PC-3 (cell line): ENCODE results near the gene LCN6. TPM values are rescaled to one million over a fixed set of nuclear protein-coding genes. Genes with fewer than 3 reads are reported as not detected.

ENCODE experiments used
- ATAC-seq: fragments of 200-7000 bp; cut with Tn5 transposase; 2 replicates; pipeline ENCODE4 v1.9.1; 2020; ENCODE audit warnings: mild to moderate bottlenecking, moderate library complexity
- BruUV-seq: library from RNA; stranded (reverse); fragments of 400-500 nt; replicated peaks from 2 replicates; lab custom pipeline; 2021; lab: Mats Ljungman, UMichigan
- CTCF ChIA-PET: fragments of 300-600 bp; sonication (Branson Sonifier 250); formaldehyde crosslinking; loops from one replicate; lab custom pipeline; 2022; ENCODE audit warnings: antibody characterized with exemption; lab: Charles Lee
- POLR2A ChIA-PET: fragments of 300-600 bp; sonication (Branson Sonifier 250); formaldehyde crosslinking; loops from one replicate; lab custom pipeline; 2022; ENCODE audit warnings: antibody characterized with exemption; ENCODE audit not compliant: unreplicated experiment; lab: Charles Lee
- DNase-seq: peaks from one replicate; pipeline ENCODE4 v3.0.0-alpha.2; 2015
- H2AFZ ChIP-seq: fragments of 300-600 bp; sonication (generic); 2 replicates; pipeline ENCODE4 v1.6.0; 2016; ENCODE audit warnings: antibody characterized with exemption, low read length
- H3F3A ChIP-seq: fragments of 300-600 bp; sonication (generic); one replicate; pipeline ENCODE4 v1.6.0; 2017; ENCODE audit warnings: antibody characterized with exemption, low read length, control low read depth, mild to moderate bottlenecking; ENCODE audit not compliant: unreplicated experiment
- H3K27ac ChIP-seq: fragments of 300-600 bp; sonication (generic); 2 replicates; pipeline ENCODE4 v1.5.1; 2016; ENCODE audit warnings: mild to moderate bottlenecking, low read length
- H3K27me3 ChIP-seq: fragments of 300-600 bp; sonication (generic); 2 replicates; pipeline ENCODE4 v1.6.1; 2016; ENCODE audit warnings: low read length, mixed read lengths
- H3K36me3 ChIP-seq: fragments of 300-600 bp; sonication (generic); 2 replicates; pipeline ENCODE4 v1.6.1; 2016; ENCODE audit warnings: low read depth, mixed run types, low read length, mixed read lengths
- H3K4me1 ChIP-seq: fragments of 300-600 bp; sonication (generic); 2 replicates; pipeline ENCODE4 v1.5.1; 2016; ENCODE audit warnings: low read length; ENCODE audit not compliant: insufficient read depth
- H3K4me2 ChIP-seq: fragments of 300-600 bp; sonication (generic); 2 replicates; pipeline ENCODE4 v1.6.0; 2016; ENCODE audit warnings: low read length
- H3K4me3 ChIP-seq: fragments of 300-600 bp; sonication (generic); 2 replicates; pipeline ENCODE4 v1.5.1; 2016; ENCODE audit warnings: mild to moderate bottlenecking, low read length, mixed read lengths
- H3K79me2 ChIP-seq: fragments of 300-600 bp; sonication (generic); 2 replicates; pipeline ENCODE4 v1.6.1; 2017; ENCODE audit warnings: low read length, mixed read lengths
- H3K9ac ChIP-seq: fragments of 300-600 bp; sonication (generic); 2 replicates; pipeline ENCODE4 v1.6.0; 2016; ENCODE audit warnings: mild to moderate bottlenecking, low read length
- H3K9me2 ChIP-seq: fragments of 300-600 bp; sonication (generic); replicated peaks from 2 replicates; pipeline ENCODE4 v1.6.1; 2016; ENCODE audit warnings: mixed run types, low read length, mixed read lengths
- H3K9me3 ChIP-seq: fragments of 300-600 bp; sonication (generic); 2 replicates; pipeline ENCODE4 v1.6.1; 2016; ENCODE audit warnings: low read length, mixed read lengths
- H4K20me1 ChIP-seq: fragments of 300-600 bp; sonication (generic); 2 replicates; pipeline ENCODE4 v1.6.1; 2016; ENCODE audit warnings: low read length, mixed read lengths
- CTCF ChIP-seq: fragments of 300-600 bp; sonication (generic); conservative IDR thresholded peaks from 2 replicates; pipeline ENCODE4 v1.5.1; 2017; ENCODE audit warnings: antibody characterized with exemption, low read depth, mild to moderate bottlenecking, low read length
- EZH2 ChIP-seq: fragments of 300-600 bp; sonication (generic); IDR thresholded peaks from one replicate; pipeline ENCODE4 v1.6.1; 2017; ENCODE audit warnings: antibody characterized with exemption, mild to moderate bottlenecking, low read length; ENCODE audit not compliant: unreplicated experiment
- EZH2phosphoT487 ChIP-seq: fragments of 300-600 bp; sonication (generic); IDR thresholded peaks from 2 replicates; pipeline ENCODE4 v1.6.1; 2018; ENCODE audit warnings: mild to moderate bottlenecking, antibody characterized with exemption, low read length, borderline replicate concordance
- intact Hi-C: fragments of 100-400 bp; cut with micrococcal nuclease; formaldehyde crosslinking; loops from 2 replicates; pipeline ENCODE4 v1.9.0; 2023
- total RNA-seq: library from RNA; depleted of rRNA; stranded (reverse); fragments of >200 nt; gene quantifications from 2 replicates; pipeline ENCODE4 v1.2.3, GENCODE V29; 2014

The LCN6 gene
- total RNA-seq, 1 experiment from 2014 or later: not detected

GRCh38 chr9:136698635-136699246, 49.6 kb downstream of the LCN6 start:
- H3K9me3 ChIP-seq: no peaks in the 10 kb centered on the region
- H3K36me3 ChIP-seq: no peaks in the 10 kb centered on the region
- intact Hi-C loops: no loop called here
- CTCF ChIA-PET: interaction anchor here (0.7 kb wide), 1 partner anchor 27 kb away, joined by 6 read pairs; no protein-coding TSS in a partner anchor
- no peaks in the 10 kb centered on the region for H3F3A ChIP-seq
- no peak overlapping the region for H3K27ac ChIP-seq
- no peaks in the 10 kb centered on the region for H3K79me2 ChIP-seq
- DNase-seq: no peak
- no peak overlapping the region for H3K9ac ChIP-seq
- POLR2A ChIA-PET: no interaction called here
- no peak overlapping the region for H3K4me3 ChIP-seq
- TF ChIP-seq CTCF (no peak), EZH2phosphoT487 (no peak), EZH2 (no peak)
- no peaks in the 10 kb centered on the region for H3K27me3 ChIP-seq
- H3K9me2 ChIP-seq: no peaks in the 10 kb centered on the region
- no peak overlapping the region for H3K4me2 ChIP-seq
- peaks cover 23% of the 10 kb centered on the region for H3K4me1 ChIP-seq
- H2AFZ ChIP-seq: no peak overlapping the region
- no peak for ATAC-seq
- BruUV-seq: no TSS peak
- H4K20me1 ChIP-seq: no peaks in the 10 kb centered on the region

DNA sequence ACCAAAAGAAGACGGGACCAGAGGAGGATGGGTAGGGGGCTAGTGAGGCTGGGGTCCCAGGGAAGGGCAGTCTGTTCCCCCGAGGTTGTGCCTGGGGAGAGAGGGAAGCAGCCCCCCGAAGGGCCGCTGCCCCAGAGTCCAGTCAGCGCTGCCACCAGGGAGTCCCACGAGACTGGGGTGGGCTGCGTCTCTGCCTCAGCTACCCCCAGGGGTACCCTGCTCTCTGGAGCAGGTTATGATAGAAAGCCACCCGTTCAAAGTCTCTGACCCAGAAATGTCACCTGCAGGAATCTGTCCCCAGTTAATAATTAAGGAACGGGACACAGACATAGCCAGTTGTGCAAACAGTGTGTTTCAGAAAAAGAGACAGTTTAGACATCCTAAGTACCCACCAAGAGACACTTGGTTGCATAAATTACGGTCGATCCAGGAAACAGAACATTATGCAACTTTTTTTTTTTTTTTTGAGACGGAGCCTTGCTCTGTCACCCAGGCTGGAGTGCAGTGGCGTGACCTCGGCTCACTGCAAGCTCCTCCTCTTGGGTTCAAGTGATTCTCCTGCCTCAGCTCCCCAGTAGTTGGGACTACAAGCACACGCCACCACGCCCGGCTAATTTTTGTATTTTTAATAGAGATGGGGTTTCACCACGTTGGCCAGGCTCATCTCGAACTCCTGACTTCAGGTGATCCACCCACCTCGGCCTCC, 50.4 kb downstream of the LCN6 start:
- CTCF ChIA-PET: interaction anchor here (0.7 kb wide), 1 partner anchor 27 kb away, joined by 6 read pairs; no protein-coding TSS in a partner anchor
- DNase-seq (no peak), ATAC-seq (no peak)
- Histone ChIP-seq H3K9me3 (no peaks in the 10 kb centered on the region), H3F3A (no peaks in the 10 kb centered on the region), H3K27me3 (no peaks in the 10 kb centered on the region), H3K36me3 (no peaks in the 10 kb centered on the region), H3K79me2 (no peaks in the 10 kb centered on the region), H4K20me1 (no peaks in the 10 kb centered on the region), H3K4me2 (no peak overlapping the region), H3K9me2 (no peaks in the 10 kb centered on the region), H3K9ac (no peak overlapping the region), H3K4me1 (peaks cover 30% of the 10 kb centered on the region), H3K27ac (no peak overlapping the region), H2AFZ (no peak overlapping the region), H3K4me3 (no peak overlapping the region)
- POLR2A ChIA-PET: no interaction called here
- intact Hi-C loops: no loop called here
- BruUV-seq: no TSS peak
- TF ChIP-seq CTCF (no peak), EZH2 (no peak)
